K562 (cell line): ENCODE data around the gene ATP6V0C. TPM values are rescaled to one million over a fixed set of nuclear protein-coding genes. Genes with fewer than 3 reads are reported as not detected.

ENCODE experiments used
- ATAC-seq: fragments of 200-7000 bp; cut with Tn5 transposase; 3 replicates; pipeline ENCODE4 v1.9.1; 2020; ENCODE audit warnings: moderate library complexity
- BruUV-seq: library from RNA; stranded (reverse); fragments of 400-500 nt; replicated peaks from 2 replicates; lab custom pipeline; 2021; lab: Mats Ljungman, UMichigan
- CTCF ChIA-PET: fragments of 300-600 bp; formaldehyde crosslinking; extraction: SDS; loops from one replicate; lab custom pipeline; 2021; ENCODE audit warnings: low intra/inter-chr PET ratio; lab: Yijun Ruan, JAX
- POLR2A ChIA-PET: fragments of 300-600, 350-650 bp; sonication (Branson Sonifier 250); formaldehyde crosslinking; extraction: SDS; loops from one replicate; lab custom pipeline; 2021; ENCODE audit warnings: antibody characterized with exemption, inconsistent platforms; lab: Yijun Ruan, JAX
- DNase-seq, 4 experiments: peaks; one replicate each; pipeline versions ENCODE4 v3.0.0 to v3.0.0-alpha.2; 2011 to 2018; ENCODE audit warnings: low spot score in 3 of 4, mixed read lengths in 3 of 4; ENCODE audit errors: extremely low read depth in 1 of 4
- FAIRE-seq: peaks from 2 replicates; lab custom pipeline; 2011; peaks lifted over from hg19 to GRCh38; lab: Jason Lieb, UNC
- H2AFZ ChIP-seq: 2 replicates; pipeline ENCODE4 v1.6.0; 2011; ENCODE audit warnings: low read depth, low read length, control low read depth, inconsistent platforms
- H3K27ac ChIP-seq: fragments of 200-600 bp; 3 replicates; pipeline ENCODE4 v1.8.0; 2011; ENCODE audit warnings: low read depth, mild to moderate bottlenecking, control low read depth, inconsistent platforms, low read length, moderate library complexity, mixed read lengths; ENCODE audit errors: extremely low read depth
- H3K27me3 ChIP-seq, 2 experiments: fragments of 300-600 bp in 1 of 2; 2 replicates in 1 of 2; 3 replicates in 1 of 2; pipeline versions ENCODE4 v1.6.0 to v1.8.0; 2011; ENCODE audit warnings: inconsistent platforms in 2 of 2, low read length in 2 of 2, mild to moderate bottlenecking in 1 of 2, mixed read lengths in 1 of 2, moderate library complexity in 1 of 2; ENCODE audit not compliant: control insufficient read depth in 2 of 2, insufficient read depth in 2 of 2
- H3K36me3 ChIP-seq: fragments of 300-600 bp; 3 replicates; pipeline ENCODE4 v1.8.0; 2011; ENCODE audit warnings: mild to moderate bottlenecking, low read length, inconsistent platforms; ENCODE audit not compliant: control insufficient read depth, insufficient read depth
- H3K4me1 ChIP-seq, 2 experiments: fragments of 200-600 bp in 1 of 2; replicated peaks in 1 of 2; 2 replicates in 1 of 2; 3 replicates in 1 of 2; pipeline versions ENCODE4 v1.5.1 to v1.8.0; 2011; ENCODE audit warnings: inconsistent platforms in 2 of 2, low read length in 2 of 2, mild to moderate bottlenecking in 1 of 2, mixed read lengths in 1 of 2, moderate library complexity in 1 of 2; ENCODE audit not compliant: control insufficient read depth in 2 of 2, insufficient read depth in 2 of 2
- H3K4me2 ChIP-seq: 2 replicates; pipeline ENCODE4 v1.6.1; 2011; ENCODE audit warnings: low read length, control low read depth, inconsistent platforms, mixed read lengths; ENCODE audit not compliant: insufficient read depth
- H3K4me3 ChIP-seq: fragments of 200-600 bp; sonication (generic), shearing (Covaris generic); 2 replicates; pipeline ENCODE4 v1.5.1; 2016; ENCODE audit warnings: control low read depth, inconsistent platforms
- H3K79me2 ChIP-seq: fragments of 200-600 bp; 3 replicates; pipeline ENCODE4 v1.8.0; 2011; ENCODE audit warnings: low read length, inconsistent platforms; ENCODE audit not compliant: control insufficient read depth, insufficient read depth
- H3K9ac ChIP-seq, 2 experiments: 2 replicates each; pipeline versions ENCODE4 v1.6.0 to v1.6.1; 2011; ENCODE audit warnings: low read depth in 2 of 2, low read length in 2 of 2, control low read depth in 1 of 2, inconsistent platforms in 1 of 2, mild to moderate bottlenecking in 1 of 2, mixed read lengths in 1 of 2; ENCODE audit not compliant: insufficient read depth in 1 of 2
- H3K9me1 ChIP-seq: one replicate; pipeline ENCODE4 v1.6.0; 2011; ENCODE audit warnings: inconsistent platforms, mild to moderate bottlenecking, low read length, moderate library complexity; ENCODE audit not compliant: control insufficient read depth, insufficient read depth
- H3K9me3 ChIP-seq: replicated peaks from 2 replicates; pipeline ENCODE4 v1.5.1; 2011; ENCODE audit warnings: low read depth, low read length, inconsistent platforms; ENCODE audit not compliant: control insufficient read depth, insufficient read depth
- H4K20me1 ChIP-seq: replicated peaks from 2 replicates; pipeline ENCODE4 v1.6.1; 2011; ENCODE audit warnings: low read length, inconsistent platforms, mixed read lengths; ENCODE audit not compliant: control insufficient read depth, insufficient read depth
- CHD1 ChIP-seq: fragments of 200-600 bp; sonication (generic); IDR thresholded peaks from one replicate; pipeline ENCODE4 v1.6.1; 2012; ENCODE audit warnings: mild to moderate bottlenecking, moderate library complexity, low read length, inconsistent platforms
- FIP1L1 ChIP-seq: fragments of 200-400 bp; formaldehyde crosslinking; IDR thresholded peaks from 2 replicates; pipeline ENCODE4 v1.6.1; 2018; ENCODE audit warnings: mild to moderate bottlenecking, low read depth, low read length; ENCODE audit not compliant: poor library complexity, severe bottlenecking
- FUS ChIP-seq: fragments of 200-400 bp; formaldehyde crosslinking; optimal IDR thresholded peaks from 2 replicates; pipeline ENCODE3; 2017; ENCODE audit warnings: low read depth, low read length
- HNRNPLL ChIP-seq: fragments of 200-400 bp; formaldehyde crosslinking; IDR thresholded peaks from 2 replicates; pipeline ENCODE4 v1.6.1; 2017; ENCODE audit warnings: low read length, low read depth, mild to moderate bottlenecking; ENCODE audit not compliant: poor library complexity, severe bottlenecking
- MED1 ChIP-seq: sonication (generic); formaldehyde crosslinking; IDR thresholded peaks from 2 replicates; pipeline ENCODE4 v1.8.1; 2023; ENCODE audit warnings: missing genetic modification reagents, borderline replicate concordance
- NCOA2 ChIP-seq, 2 experiments: fragments of 450-650 bp; IDR thresholded peaks; 2 replicates each; pipeline ENCODE4 v1.6.1; 2018; ENCODE audit warnings: mild to moderate bottlenecking in 2 of 2, moderate library complexity in 1 of 2; ENCODE audit not compliant: partially characterized antibody in 2 of 2
- ZBTB1 ChIP-seq: sonication (generic); formaldehyde crosslinking; IDR thresholded peaks from 2 replicates; pipeline ENCODE4 v1.8.1; 2023; ENCODE audit warnings: missing genetic modification reagents, low read depth, mild to moderate bottlenecking, borderline replicate concordance
- WGBS: fragments of 100-300 bp; shearing (Covaris generic); methylation state at CpG from one replicate; pipeline ENCODE4 v1.1.6; 2016; ENCODE audit warnings: low coverage, mixed read lengths; ENCODE audit not compliant: insufficient coverage; ENCODE audit errors: missing lambda C conversion rate; 5-methylcytosine and 5-hydroxymethylcytosine counted together
- in situ Hi-C: fragments of 300-500 bp; cut with MboI; formaldehyde crosslinking; loops from 4 replicates; pipeline ENCODE4 v1.15.0; 2018; ENCODE audit warnings: inconsistent platforms, mixed read lengths
- intact Hi-C: fragments of 100-400 bp; cut with micrococcal nuclease; formaldehyde crosslinking; loops from 2 replicates; pipeline ENCODE4 v1.14.2; 2022
- polyA plus RNA-seq, 8 experiments: library from polyadenylated mRNA; depleted of rRNA in 4 of 8; stranded (reverse) in 5 of 8; unstranded in 3 of 8; fragments of >200 nt; fragmentation: Nextera tagmentation in 2 of 8; fragmentation: Illumina TruSeq in 1 of 8; extraction: Ambion mirVana in 2 of 8; extraction: Trizol in 1 of 8; gene quantifications; 2 replicates each; pipeline versions ENCODE4 v1.2.1 to v1.2.3, GENCODE V29; 2011 to 2014; ENCODE audit warnings: inconsistent platforms in 1 of 8, missing spikeins in 1 of 8
- total RNA-seq, 7 experiments: library from RNA; depleted of rRNA in 6 of 7; stranded (reverse); fragments of >200 nt in 6 of 7; fragmentation: Illumina TruSeq in 2 of 7; extraction: Trizol in 2 of 7; gene quantifications; 2 replicates each; pipeline versions ENCODE4 v1.2.1 to v1.2.3, GENCODE V29; 2011 to 2021; ENCODE audit warnings: low replicate concordance in 1 of 7
- TF ChIP-seq, protein P1 (sequence below): fragments of 450-650 bp; IDR thresholded peaks from 2 replicates; pipeline ENCODE4 v1.6.1; 2017; ENCODE audit warnings: antibody characterized with exemption
- TF ChIP-seq, protein P2 (sequence below), 2 experiments: fragments of 450-650 bp; conservative IDR thresholded peaks; 2 replicates each; pipeline ENCODE4 v1.6.1; 2017; ENCODE audit warnings: mild to moderate bottlenecking in 2 of 2, moderate library complexity in 2 of 2
- TF ChIP-seq, protein P3 (sequence below): fragments of 150-350 bp; IDR thresholded peaks from 2 replicates; pipeline ENCODE4 v1.6.1; 2014; ENCODE audit warnings: low read depth, mild to moderate bottlenecking, low read length, borderline replicate concordance

The ATP6V0C gene
- total and polyA plus RNA-seq, 9 of the 15 experiments (the other 6 are each of a cell fraction or from before 2014, with no cell fraction given): 2.9 to 228 (median 22.7) TPM

DNA sequence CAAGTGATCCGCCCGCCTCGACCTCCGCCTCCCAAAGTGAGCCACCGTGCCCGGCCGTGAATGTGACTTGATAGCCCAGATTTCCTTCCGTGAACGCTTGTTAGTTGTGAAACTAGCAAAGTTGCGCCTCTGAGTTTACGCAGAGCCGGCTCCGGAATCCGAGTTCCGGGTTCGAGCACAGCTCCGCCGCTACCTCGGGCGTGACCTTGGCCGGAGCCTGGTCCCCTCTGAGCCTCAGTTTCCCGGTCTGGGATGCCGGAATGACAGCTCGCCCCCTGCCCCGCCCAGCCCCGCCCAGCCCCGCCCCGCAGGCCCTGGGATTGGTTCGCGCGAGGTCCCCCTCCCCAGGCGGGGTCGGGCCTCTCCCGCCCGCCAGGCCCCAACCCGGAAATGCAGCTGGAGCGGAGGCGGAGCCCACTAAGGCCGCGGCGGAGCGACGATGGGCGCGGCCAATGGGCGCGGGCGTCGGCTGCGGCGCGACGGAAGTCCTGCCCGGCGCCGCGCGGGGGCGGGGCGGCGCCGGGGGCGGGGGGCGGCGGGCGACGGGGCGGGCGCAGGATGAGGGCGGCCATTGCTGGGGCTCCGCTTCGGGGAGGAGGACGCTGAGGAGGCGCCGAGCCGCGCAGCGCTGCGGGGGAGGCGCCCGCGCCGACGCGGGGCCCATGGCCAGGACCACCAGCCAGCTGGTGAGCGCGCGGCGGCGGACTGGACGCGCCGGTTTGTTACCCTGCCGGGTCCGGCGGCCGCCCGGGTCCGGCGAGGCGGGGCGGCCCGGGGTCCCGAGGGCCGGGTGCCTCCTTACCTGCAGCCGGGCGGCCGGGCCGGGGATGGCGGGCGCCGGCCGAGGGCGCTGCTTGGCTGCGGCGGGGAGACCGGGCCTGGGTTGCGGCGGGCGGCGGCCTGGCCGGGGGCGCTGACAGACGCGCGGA is 24.0 kb downstream of the ATP6V0C start, which contains the start of gene PDPK1:
PDPK1 (plus strand) TSS at position 571 of the 929 bp plus-strand sequence; CDS start at position 663, 92 bp downstream.
- Histone ChIP-seq H3K9ac (peak within 1 kb of the TSS; percentile 71 to 93), H3K9me3 (no peaks in the 10 kb centered on the region), H4K20me1 (no peaks in the 10 kb centered on the region), H2AFZ (peak within 1 kb of the TSS; percentile 97), H3K36me3 (peaks cover 16% of the 10 kb centered on the region; the same call in 2 of the 3 replicates), H3K27me3 (no peaks in the 10 kb centered on the region), H3K4me3 (peak within 1 kb of the TSS; percentile 73), H3K79me2 (peaks cover 33% of the 10 kb centered on the region), H3K27ac (peak within 1 kb of the TSS; percentile 81), H3K4me2 (peak within 1 kb of the TSS; percentile 91), H3K9me1 (no peaks in the 10 kb centered on the region), H3K4me1 (peaks cover 12 to 30% of the 10 kb centered on the region in 2 experiments; a peak in 4 of 5 replicates)
- FAIRE-seq (peak; percentile 49), DNase-seq (peak; percentile 89 to 96 (median 92)), ATAC-seq (peak; percentile 93)
- ChIA-PET POLR2A (interaction anchor here (0.5 to 0.6 kb wide), 2 partner anchors 18 to 573 kb away, joined by 3 to 4 read pairs; partner anchors contain the start of genes AMDHD2 and RPS2), CTCF (interaction anchor here (0.6 to 0.8 kb wide), 2 partner anchors 136 to 593 kb away, joined by 3 to 4 read pairs; no protein-coding TSS in a partner anchor)
- in situ Hi-C loops: no loop called here
- WGBS: under 1% methylated on average over 36 of the region's 126 CpGs
- no TSS peak for BruUV-seq
- intact Hi-C loops: no loop called here
- TF ChIP-seq NCOA2 (IDR thresholded peaks at IDR 0.05; ENCODE audit: partially characterized antibody in 2 of 2) (no peak), HNRNPLL (peak; percentile 59), MED1 (CRISPR knock-in tag) (no peak), CHD1 (peak; percentile 46), ZBTB1 (0 out of 2 replicates have a peak, but pooled peaks have one; percentile 43), FIP1L1 (no peak), FUS (no peak)
- TF ChIP-seq, protein P1, sequence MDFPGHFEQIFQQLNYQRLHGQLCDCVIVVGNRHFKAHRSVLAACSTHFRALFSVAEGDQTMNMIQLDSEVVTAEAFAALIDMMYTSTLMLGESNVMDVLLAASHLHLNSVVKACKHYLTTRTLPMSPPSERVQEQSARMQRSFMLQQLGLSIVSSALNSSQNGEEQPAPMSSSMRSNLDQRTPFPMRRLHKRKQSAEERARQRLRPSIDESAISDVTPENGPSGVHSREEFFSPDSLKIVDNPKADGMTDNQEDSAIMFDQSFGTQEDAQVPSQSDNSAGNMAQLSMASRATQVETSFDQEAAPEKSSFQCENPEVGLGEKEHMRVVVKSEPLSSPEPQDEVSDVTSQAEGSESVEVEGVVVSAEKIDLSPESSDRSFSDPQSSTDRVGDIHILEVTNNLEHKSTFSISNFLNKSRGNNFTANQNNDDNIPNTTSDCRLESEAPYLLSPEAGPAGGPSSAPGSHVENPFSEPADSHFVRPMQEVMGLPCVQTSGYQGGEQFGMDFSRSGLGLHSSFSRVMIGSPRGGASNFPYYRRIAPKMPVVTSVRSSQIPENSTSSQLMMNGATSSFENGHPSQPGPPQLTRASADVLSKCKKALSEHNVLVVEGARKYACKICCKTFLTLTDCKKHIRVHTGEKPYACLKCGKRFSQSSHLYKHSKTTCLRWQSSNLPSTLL: no peak
- TF ChIP-seq, protein P2, sequence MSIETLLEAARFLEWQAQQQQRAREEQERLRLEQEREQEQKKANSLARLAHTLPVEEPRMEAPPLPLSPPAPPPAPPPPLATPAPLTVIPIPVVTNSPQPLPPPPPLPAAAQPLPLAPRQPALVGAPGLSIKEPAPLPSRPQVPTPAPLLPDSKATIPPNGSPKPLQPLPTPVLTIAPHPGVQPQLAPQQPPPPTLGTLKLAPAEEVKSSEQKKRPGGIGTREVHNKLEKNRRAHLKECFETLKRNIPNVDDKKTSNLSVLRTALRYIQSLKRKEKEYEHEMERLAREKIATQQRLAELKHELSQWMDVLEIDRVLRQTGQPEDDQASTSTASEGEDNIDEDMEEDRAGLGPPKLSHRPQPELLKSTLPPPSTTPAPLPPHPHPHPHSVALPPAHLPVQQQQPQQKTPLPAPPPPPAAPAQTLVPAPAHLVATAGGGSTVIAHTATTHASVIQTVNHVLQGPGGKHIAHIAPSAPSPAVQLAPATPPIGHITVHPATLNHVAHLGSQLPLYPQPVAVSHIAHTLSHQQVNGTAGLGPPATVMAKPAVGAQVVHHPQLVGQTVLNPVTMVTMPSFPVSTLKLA (conservative IDR thresholded peaks at IDR 0.05): peak in 1 of 2 experiments; percentile 45; a peak in 2 of 4 replicates
- TF ChIP-seq, protein P3, sequence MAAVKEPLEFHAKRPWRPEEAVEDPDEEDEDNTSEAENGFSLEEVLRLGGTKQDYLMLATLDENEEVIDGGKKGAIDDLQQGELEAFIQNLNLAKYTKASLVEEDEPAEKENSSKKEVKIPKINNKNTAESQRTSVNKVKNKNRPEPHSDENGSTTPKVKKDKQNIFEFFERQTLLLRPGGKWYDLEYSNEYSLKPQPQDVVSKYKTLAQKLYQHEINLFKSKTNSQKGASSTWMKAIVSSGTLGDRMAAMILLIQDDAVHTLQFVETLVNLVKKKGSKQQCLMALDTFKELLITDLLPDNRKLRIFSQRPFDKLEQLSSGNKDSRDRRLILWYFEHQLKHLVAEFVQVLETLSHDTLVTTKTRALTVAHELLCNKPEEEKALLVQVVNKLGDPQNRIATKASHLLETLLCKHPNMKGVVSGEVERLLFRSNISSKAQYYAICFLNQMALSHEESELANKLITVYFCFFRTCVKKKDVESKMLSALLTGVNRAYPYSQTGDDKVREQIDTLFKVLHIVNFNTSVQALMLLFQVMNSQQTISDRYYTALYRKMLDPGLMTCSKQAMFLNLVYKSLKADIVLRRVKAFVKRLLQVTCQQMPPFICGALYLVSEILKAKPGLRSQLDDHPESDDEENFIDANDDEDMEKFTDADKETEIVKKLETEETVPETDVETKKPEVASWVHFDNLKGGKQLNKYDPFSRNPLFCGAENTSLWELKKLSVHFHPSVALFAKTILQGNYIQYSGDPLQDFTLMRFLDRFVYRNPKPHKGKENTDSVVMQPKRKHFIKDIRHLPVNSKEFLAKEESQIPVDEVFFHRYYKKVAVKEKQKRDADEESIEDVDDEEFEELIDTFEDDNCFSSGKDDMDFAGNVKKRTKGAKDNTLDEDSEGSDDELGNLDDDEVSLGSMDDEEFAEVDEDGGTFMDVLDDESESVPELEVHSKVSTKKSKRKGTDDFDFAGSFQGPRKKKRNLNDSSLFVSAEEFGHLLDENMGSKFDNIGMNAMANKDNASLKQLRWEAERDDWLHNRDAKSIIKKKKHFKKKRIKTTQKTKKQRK: no peak
